ENCODE measurements around the gene ELOVL1. TPM values are rescaled to one million over a fixed set of nuclear protein-coding genes. Genes with fewer than 3 reads are reported as not detected.
A peak's percentile ranks its signal among the peaks of the same experiment; 100 is the strongest.

ELOVL1 gene
- total RNA-seq, 1 donor from 2014 or later: 18.7 TPM

DNA sequence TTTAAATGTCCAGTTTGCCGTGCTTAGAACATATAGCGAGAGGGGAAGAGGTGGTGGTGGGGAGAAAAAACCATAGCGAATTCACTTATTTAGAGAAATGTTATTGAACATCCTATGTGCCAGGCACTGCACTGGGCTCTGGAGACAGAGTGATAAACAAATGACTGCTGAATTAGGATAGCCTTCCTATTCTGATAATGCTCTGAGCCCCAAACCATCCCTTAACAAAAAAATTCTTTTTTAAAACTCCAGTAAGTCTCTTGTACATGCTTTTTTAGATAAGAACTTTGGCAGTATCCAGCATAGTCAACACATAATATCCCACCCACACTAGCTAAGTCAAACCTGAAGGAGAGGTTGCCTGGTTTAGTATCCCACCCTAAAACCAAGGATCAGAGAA, 30.4 kb upstream of the ELOVL1 start:
- DNase-seq: no peak

GRCh38 chr1:43396059-43396458, 28.2 kb upstream of the ELOVL1 start:
- Mint-ChIP-seq H3K9me3 (ENCODE audit: unreplicated experiment) (no peaks in the 10 kb centered on the region), H3K4me1 (ENCODE audit: low read depth, unreplicated experiment) (no peaks in the 10 kb centered on the region), H3K27me3 (ENCODE audit: unreplicated experiment) (no peaks in the 10 kb centered on the region), H3K27ac (ENCODE audit: unreplicated experiment) (no peak overlapping the region), H3K36me3 (ENCODE audit: unreplicated experiment) (no peaks in the 10 kb centered on the region), H3K4me3 (ENCODE audit: unreplicated experiment) (no peak overlapping the region)
- no peak for DNase-seq
- TF ChIP-seq CTCF (IDR thresholded peaks at IDR 0.05; ENCODE audit: partially characterized antibody, unreplicated experiment): no peak

More for the DNA sequence above, 30.4 kb upstream of the ELOVL1 start:
- Mint-ChIP-seq H3K9me3 (ENCODE audit: unreplicated experiment) (no peaks in the 10 kb centered on the region), H3K36me3 (ENCODE audit: unreplicated experiment) (no peaks in the 10 kb centered on the region), H3K4me3 (ENCODE audit: unreplicated experiment) (no peak overlapping the region), H3K4me1 (ENCODE audit: low read depth, unreplicated experiment) (no peaks in the 10 kb centered on the region), H3K27me3 (ENCODE audit: unreplicated experiment) (peaks cover 3% of the 10 kb centered on the region), H3K27ac (ENCODE audit: unreplicated experiment) (no peak overlapping the region)
- TF ChIP-seq CTCF (IDR thresholded peaks at IDR 0.05; ENCODE audit: partially characterized antibody, unreplicated experiment): no peak

GRCh38 chr1:43395523-43395922, 27.7 kb upstream of the ELOVL1 start:
- H3K9me3 Mint-ChIP-seq (ENCODE audit: unreplicated experiment): no peaks in the 10 kb centered on the region
- no peaks in the 10 kb centered on the region for H3K4me1 Mint-ChIP-seq (ENCODE audit: low read depth, unreplicated experiment)
- no peak for TF ChIP-seq CTCF (IDR thresholded peaks at IDR 0.05; ENCODE audit: partially characterized antibody, unreplicated experiment)
- H3K4me3 Mint-ChIP-seq (ENCODE audit: unreplicated experiment): no peak overlapping the region
- H3K27me3 Mint-ChIP-seq (ENCODE audit: unreplicated experiment): no peaks in the 10 kb centered on the region
- H3K36me3 Mint-ChIP-seq (ENCODE audit: unreplicated experiment): no peaks in the 10 kb centered on the region
- no peak overlapping the region for H3K27ac Mint-ChIP-seq (ENCODE audit: unreplicated experiment)
- no peak for DNase-seq

GRCh38 chr1:43392702-43393101, 24.9 kb upstream of the ELOVL1 start:
- no peaks in the 10 kb centered on the region for H3K36me3 Mint-ChIP-seq (ENCODE audit: unreplicated experiment)
- H3K27me3 Mint-ChIP-seq (ENCODE audit: unreplicated experiment): peaks cover 3% of the 10 kb centered on the region
- peaks cover 9% of the 10 kb centered on the region for H3K4me1 Mint-ChIP-seq (ENCODE audit: low read depth, unreplicated experiment)
- no peak overlapping the region for H3K27ac Mint-ChIP-seq (ENCODE audit: unreplicated experiment)
- H3K4me3 Mint-ChIP-seq (ENCODE audit: unreplicated experiment): no peak overlapping the region
- no peak for DNase-seq
- H3K9me3 Mint-ChIP-seq (ENCODE audit: unreplicated experiment): no peaks in the 10 kb centered on the region
- no peak for TF ChIP-seq CTCF (IDR thresholded peaks at IDR 0.05; ENCODE audit: partially characterized antibody, unreplicated experiment)

GRCh38 chr1:43389326-43390313, 21.8 kb upstream of the ELOVL1 start, which contains the start of the genes MED8 and SZT2:
Gene MED8, minus strand, starts transcription at chr1:43389800. Its CDS starts 36 bp downstream, at chr1:43389764.
Gene SZT2, plus strand, starts transcription at chr1:43389899. Its CDS starts 70 bp downstream, at chr1:43389969.
- H3K36me3 Mint-ChIP-seq (ENCODE audit: unreplicated experiment): peaks cover 5% of the 10 kb centered on the region
- peaks cover 3% of the 10 kb centered on the region for H3K27me3 Mint-ChIP-seq (ENCODE audit: unreplicated experiment)
- H3K9me3 Mint-ChIP-seq (ENCODE audit: unreplicated experiment): no peaks in the 10 kb centered on the region
- no peak for TF ChIP-seq CTCF (IDR thresholded peaks at IDR 0.05; ENCODE audit: partially characterized antibody, unreplicated experiment)
- peak within 1 kb of the TSS; percentile 95 for H3K27ac Mint-ChIP-seq (ENCODE audit: unreplicated experiment)
- H3K4me1 Mint-ChIP-seq (ENCODE audit: low read depth, unreplicated experiment): peaks cover 11% of the 10 kb centered on the region
- peak; percentile 96 for DNase-seq
- peak within 1 kb of the TSS; percentile 100 for H3K4me3 Mint-ChIP-seq (ENCODE audit: unreplicated experiment)

Measured in glutamatergic neuron (in vitro differentiated cells).